Measurements from ENCODE around the gene ZFHX3. TPM values are rescaled to one million over a fixed set of nuclear protein-coding genes. Genes with fewer than 3 reads are reported as not detected.

ZFHX3 gene
- total RNA-seq, 6 experiments from 2014 or later: 14.5 to 25.8 (median 15.8) TPM

- Mint-ChIP-seq H3K27me3 (ENCODE audit: insufficient read depth) (peaks cover 4% of the 10 kb centered on the region), H3K4me3 (no peak overlapping the region), H3K36me3 (ENCODE audit: low read depth) (peaks cover 6% of the 10 kb centered on the region), H3K9me3 (no peaks in the 10 kb centered on the region), H3K27ac (no peak overlapping the region), H3K4me1 (ENCODE audit: low read depth) (peaks cover 46% of the 10 kb centered on the region)
- TF ChIP-seq CTCF (IDR thresholded peaks at IDR 0.05): no peak
- DNase-seq: no peak
Measured at GRCh38 chr16:72942021-72942420, 105.9 kb downstream of the ZFHX3 start.

- Mint-ChIP-seq H3K27ac (no peak overlapping the region), H3K4me1 (ENCODE audit: low read depth) (peaks cover 58% of the 10 kb centered on the region)
Measured at GRCh38 chr16:72940886-72941285, 107.0 kb downstream of the ZFHX3 start.

DNA sequence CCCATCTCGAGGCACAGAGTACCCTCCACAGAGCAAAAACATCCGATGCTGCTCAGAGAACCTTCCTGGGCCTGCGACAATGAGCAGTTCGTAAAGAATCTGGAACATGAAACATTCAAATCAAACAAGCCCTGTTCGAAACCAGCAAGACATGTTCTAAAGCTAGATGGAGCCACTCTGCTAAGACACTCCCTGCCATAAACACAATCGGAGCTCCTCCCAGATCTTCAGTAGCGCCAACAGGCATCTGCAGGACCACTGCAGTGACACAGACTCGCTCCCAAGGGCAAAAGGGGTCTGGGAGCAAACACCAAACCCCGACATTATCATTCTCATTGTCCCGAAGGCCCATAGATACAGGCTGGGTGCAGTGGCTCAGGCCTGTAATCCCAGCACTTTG lies 108.7 kb downstream of the ZFHX3 start:
- Mint-ChIP-seq H3K27me3 (ENCODE audit: insufficient read depth) (peaks cover 1% of the 10 kb centered on the region), H3K36me3 (ENCODE audit: low read depth) (peaks cover 13% of the 10 kb centered on the region), H3K4me3 (peak overlapping the region; percentile 79), H3K27ac (peak overlapping the region; percentile 90), H3K4me1 (ENCODE audit: low read depth) (peaks cover 58% of the 10 kb centered on the region), H3K9me3 (no peaks in the 10 kb centered on the region)
- peak; percentile 49 for TF ChIP-seq CTCF (IDR thresholded peaks at IDR 0.05)
- DNase-seq: peak; percentile 25

More at GRCh38 chr16:72940886-72941285, 107.0 kb downstream of the ZFHX3 start:
- Mint-ChIP-seq H3K4me3 (no peak overlapping the region), H3K9me3 (no peaks in the 10 kb centered on the region), H3K36me3 (ENCODE audit: low read depth) (peaks cover 13% of the 10 kb centered on the region), H3K27me3 (ENCODE audit: insufficient read depth) (peaks cover 4% of the 10 kb centered on the region)
- no peak for DNase-seq
- no peak for TF ChIP-seq CTCF (IDR thresholded peaks at IDR 0.05)

DNA sequence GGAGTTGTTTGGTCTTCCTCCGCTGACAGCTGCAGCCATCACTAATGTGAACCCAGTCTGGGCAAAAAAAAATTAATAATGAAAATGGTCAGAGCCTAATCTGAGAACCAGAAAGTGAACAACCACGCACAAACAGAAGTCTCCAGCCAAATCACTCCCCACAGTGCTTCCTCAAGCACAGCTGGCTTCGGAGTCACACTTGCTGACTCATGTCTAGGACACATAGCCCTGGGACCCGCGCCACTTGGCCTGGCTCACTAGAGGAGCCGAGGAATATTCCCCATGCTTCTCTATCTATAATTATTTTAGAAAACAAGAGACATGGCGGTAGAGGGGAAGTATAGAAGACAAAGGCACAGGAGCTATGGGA lies 109.1 kb downstream of the ZFHX3 start:
- DNase-seq: peak; percentile 71
- TF ChIP-seq CTCF (IDR thresholded peaks at IDR 0.05): no peak
- no peaks in the 10 kb centered on the region for H3K9me3 Mint-ChIP-seq
- H3K4me1 Mint-ChIP-seq (ENCODE audit: low read depth): peaks cover 55% of the 10 kb centered on the region
- peak overlapping the region; percentile 79 for H3K4me3 Mint-ChIP-seq
- H3K36me3 Mint-ChIP-seq (ENCODE audit: low read depth): peaks cover 13% of the 10 kb centered on the region
- peak overlapping the region; percentile 90 for H3K27ac Mint-ChIP-seq
- H3K27me3 Mint-ChIP-seq (ENCODE audit: insufficient read depth): peaks cover 1% of the 10 kb centered on the region

- Mint-ChIP-seq H3K4me1 (ENCODE audit: low read depth) (peaks cover 59% of the 10 kb centered on the region), H3K27ac (peak overlapping the region; percentile 90), H3K27me3 (ENCODE audit: insufficient read depth) (peaks cover 1% of the 10 kb centered on the region), H3K4me3 (peak overlapping the region; percentile 79), H3K36me3 (ENCODE audit: low read depth) (peaks cover 13% of the 10 kb centered on the region), H3K9me3 (no peaks in the 10 kb centered on the region)
- no peak for DNase-seq
- TF ChIP-seq CTCF (IDR thresholded peaks at IDR 0.05): no peak
Measured at GRCh38 chr16:72937916-72938794, 109.8 kb downstream of the ZFHX3 start.

All from HFFc6 (cell line).